Measurements from ENCODE around the gene SPDYE1.
"Not testable (repeated sequence)": the region's sequence is repeated elsewhere in the genome, so short reads cannot be mapped to it uniquely, and the experiment has no call there.

GRCh38 chr7:43983736-43984135 lies 14.0 kb upstream of the SPDYE1 start:
- TF ChIP-seq ZFP41 (tag by site-specific recombination; IDR thresholded peaks at IDR 0.05; ENCODE audit: borderline replicate concordance); ZBTB8A (tag by site-specific recombination; IDR thresholded peaks at IDR 0.05); ZSCAN30 (tag by site-specific recombination; IDR thresholded peaks at IDR 0.05); CTCF (tag by site-specific recombination; IDR thresholded peaks at IDR 0.05); ZNF266 (tag by site-specific recombination; IDR thresholded peaks at IDR 0.05; ENCODE audit: low read depth); ZNF114 (tag by site-specific recombination; IDR thresholded peaks at IDR 0.05); ZNF169 (tag by site-specific recombination; IDR thresholded peaks at IDR 0.05): not testable (repeated sequence)
